Lower lobe of right lung (tissue), 2 donors: ENCODE measurements around the gene BTD. TPM values are rescaled to one million over a fixed set of nuclear protein-coding genes. Genes with fewer than 3 reads are reported as not detected.

Experiments used
- ATAC-seq, 2 donors: fragments of 200-7000 bp; cut with Tn5 transposase; one replicate each; pipeline ENCODE4 v1.9.1; 2020 to 2022; ENCODE audit warnings: mild to moderate bottlenecking in 2 of 2, moderate library complexity in 2 of 2
- DNase-seq: peaks from one replicate; pipeline ENCODE4 v3.0.0-alpha.2; 2020
- H3K27ac ChIP-seq: fragments of 200-600 bp; one replicate; pipeline ENCODE4 v1.8.0; 2022
- H3K27me3 ChIP-seq: fragments of 200-600 bp; one replicate; pipeline ENCODE4 v1.8.0; 2022; ENCODE audit warnings: low read depth
- H3K36me3 ChIP-seq: fragments of 200-600 bp; one replicate; pipeline ENCODE4 v1.8.0; 2022; ENCODE audit warnings: mild to moderate bottlenecking
- H3K4me1 ChIP-seq: fragments of 200-600 bp; one replicate; pipeline ENCODE4 v1.8.0; 2022
- H3K4me3 ChIP-seq: fragments of 200-600 bp; one replicate; pipeline ENCODE4 v1.8.0; 2022; ENCODE audit warnings: mild to moderate bottlenecking
- H3K9me3 ChIP-seq: fragments of 200-600 bp; one replicate; pipeline ENCODE4 v1.8.0; 2022
- intact Hi-C: fragments of 100-400 bp; cut with DNase I; formaldehyde crosslinking; loops from one replicate; pipeline ENCODE4 v1.11.0; 2022
- total RNA-seq: library from RNA; stranded (reverse); fragmentation: NEBNext Ultra II Directional; extraction: Animal tissue kit (Norgen Biotek cat#: 25700); gene quantifications from one replicate; pipeline ENCODE4 v1.2.1, GENCODE V29; 2021
- TF ChIP-seq, protein P1 (sequence below): fragments of 200-600 bp; IDR thresholded peaks from one replicate; pipeline ENCODE4 v1.8.0; 2022; ENCODE audit warnings: antibody characterized with exemption, mild to moderate bottlenecking
- donor health status: DM: no; HTN: yes; CAD: no; lungs with severe emphysema.

Gene BTD
- total RNA-seq, 1 donor from 2014 or later: 24.2 TPM

DNA sequence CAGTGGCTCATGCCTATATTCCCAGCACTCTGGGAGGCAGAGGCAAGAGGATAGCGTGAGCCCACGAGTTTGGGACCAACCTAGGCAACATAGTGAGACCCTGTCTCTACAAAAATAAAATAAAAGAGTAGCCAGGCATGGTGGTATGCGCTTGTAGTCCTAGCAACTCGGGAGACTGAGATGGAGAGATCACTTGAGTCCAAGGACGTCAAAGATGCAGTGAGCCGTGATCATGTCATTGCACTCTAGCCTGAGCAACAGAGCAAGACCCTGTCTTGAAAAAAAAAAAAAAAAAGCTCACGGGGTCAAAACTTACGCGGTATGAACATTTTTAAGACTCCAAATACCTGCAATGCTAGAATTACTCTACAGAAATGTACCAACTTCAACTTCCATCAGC lies 43.0 kb upstream of the BTD start:
- intact Hi-C loops: no loop called here
- peaks cover 41% of the 10 kb centered on the region for H3K36me3 ChIP-seq
- no peak for ATAC-seq

DNA sequence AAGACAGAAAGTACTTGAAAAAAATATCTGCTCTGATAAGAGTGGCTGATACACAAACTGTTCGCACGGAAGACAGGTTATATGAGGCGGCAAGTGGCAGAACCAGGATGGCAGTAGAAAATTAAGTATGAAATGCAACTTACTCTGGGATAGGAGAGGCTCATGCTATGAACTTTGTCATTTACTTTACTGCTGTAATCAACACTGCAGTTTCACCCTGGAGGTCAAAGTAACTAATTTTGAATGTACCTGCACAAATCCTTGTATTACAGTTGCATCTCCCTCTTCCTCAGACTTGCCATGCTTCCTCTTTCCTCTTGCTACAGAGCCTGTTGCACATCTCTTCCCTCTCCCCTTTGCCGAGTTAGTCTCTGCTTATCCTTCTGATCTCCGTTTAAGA lies 39.0 kb upstream of the BTD start:
- peaks cover 81% of the 10 kb centered on the region for H3K36me3 ChIP-seq
- H3K4me1 ChIP-seq: no peaks in the 10 kb centered on the region
- no peak overlapping the region for H3K27ac ChIP-seq
- no peaks in the 10 kb centered on the region for H3K9me3 ChIP-seq
- DNase-seq (no peak), ATAC-seq (no peak)
- intact Hi-C loops: no loop called here
- H3K27me3 ChIP-seq: no peaks in the 10 kb centered on the region
- TF ChIP-seq, protein P1, sequence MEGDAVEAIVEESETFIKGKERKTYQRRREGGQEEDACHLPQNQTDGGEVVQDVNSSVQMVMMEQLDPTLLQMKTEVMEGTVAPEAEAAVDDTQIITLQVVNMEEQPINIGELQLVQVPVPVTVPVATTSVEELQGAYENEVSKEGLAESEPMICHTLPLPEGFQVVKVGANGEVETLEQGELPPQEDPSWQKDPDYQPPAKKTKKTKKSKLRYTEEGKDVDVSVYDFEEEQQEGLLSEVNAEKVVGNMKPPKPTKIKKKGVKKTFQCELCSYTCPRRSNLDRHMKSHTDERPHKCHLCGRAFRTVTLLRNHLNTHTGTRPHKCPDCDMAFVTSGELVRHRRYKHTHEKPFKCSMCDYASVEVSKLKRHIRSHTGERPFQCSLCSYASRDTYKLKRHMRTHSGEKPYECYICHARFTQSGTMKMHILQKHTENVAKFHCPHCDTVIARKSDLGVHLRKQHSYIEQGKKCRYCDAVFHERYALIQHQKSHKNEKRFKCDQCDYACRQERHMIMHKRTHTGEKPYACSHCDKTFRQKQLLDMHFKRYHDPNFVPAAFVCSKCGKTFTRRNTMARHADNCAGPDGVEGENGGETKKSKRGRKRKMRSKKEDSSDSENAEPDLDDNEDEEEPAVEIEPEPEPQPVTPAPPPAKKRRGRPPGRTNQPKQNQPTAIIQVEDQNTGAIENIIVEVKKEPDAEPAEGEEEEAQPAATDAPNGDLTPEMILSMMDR: no peak
- H3K4me3 ChIP-seq: no peak overlapping the region

More for the DNA sequence above, 43.0 kb upstream of the BTD start:
- no peak overlapping the region for H3K27ac ChIP-seq
- no peaks in the 10 kb centered on the region for H3K9me3 ChIP-seq
- DNase-seq: no peak
- no peak overlapping the region for H3K4me3 ChIP-seq
- H3K27me3 ChIP-seq: no peaks in the 10 kb centered on the region
- peaks cover 10% of the 10 kb centered on the region for H3K4me1 ChIP-seq
- TF ChIP-seq, protein P1: no peak

DNA sequence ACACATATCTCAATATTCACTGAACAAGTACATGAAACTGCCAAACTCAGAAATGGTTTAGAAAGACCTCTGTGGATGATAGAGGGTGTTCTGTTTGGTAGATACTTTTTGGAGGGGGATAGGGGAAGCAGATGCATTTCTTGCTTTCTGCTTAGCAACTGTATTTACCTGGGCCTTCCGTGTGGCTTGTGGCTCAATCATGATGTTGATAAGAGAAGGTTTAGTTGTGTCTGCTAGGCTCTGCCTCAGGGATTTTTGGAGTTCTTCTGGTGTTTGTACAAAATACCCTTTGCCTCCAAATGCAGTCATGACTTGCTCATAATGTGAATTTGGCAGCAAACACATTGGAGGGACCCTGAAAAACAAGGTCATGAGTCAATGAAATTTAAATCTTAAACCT lies 38.4 kb upstream of the BTD start:
- TF ChIP-seq, protein P1: no peak
- Histone ChIP-seq H3K4me1 (no peaks in the 10 kb centered on the region), H3K9me3 (no peaks in the 10 kb centered on the region), H3K36me3 (peaks cover 87% of the 10 kb centered on the region), H3K27ac (no peak overlapping the region), H3K4me3 (no peak overlapping the region), H3K27me3 (no peaks in the 10 kb centered on the region)
- intact Hi-C loops: no loop called here
- DNase-seq (no peak), ATAC-seq (no peak)

DNA sequence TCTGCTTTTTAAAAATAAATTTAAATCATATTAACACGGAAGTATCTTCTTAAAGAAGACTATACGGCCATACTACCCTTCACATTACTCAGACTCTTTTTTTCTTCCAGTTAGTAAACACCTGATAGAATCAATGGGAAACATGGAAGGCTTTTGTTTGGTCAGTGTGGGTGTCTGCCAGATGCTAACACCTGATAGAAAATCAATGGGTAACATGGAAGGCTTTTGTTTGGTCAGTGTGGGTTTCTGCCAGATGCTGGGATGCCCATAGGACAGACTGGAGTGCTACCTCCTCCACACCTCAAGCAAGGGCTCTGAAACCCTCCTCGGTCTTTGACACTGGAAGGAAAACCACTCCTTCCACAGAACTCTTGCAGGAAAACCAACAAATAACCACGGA lies 29.4 kb upstream of the BTD start:
- Histone ChIP-seq H3K4me1 (no peaks in the 10 kb centered on the region), H3K4me3 (no peak overlapping the region), H3K36me3 (peaks cover 80% of the 10 kb centered on the region), H3K27me3 (no peaks in the 10 kb centered on the region), H3K9me3 (no peaks in the 10 kb centered on the region), H3K27ac (no peak overlapping the region)
- intact Hi-C loops: no loop called here
- DNase-seq (no peak), ATAC-seq (no peak)
- TF ChIP-seq, protein P1: no peak

DNA sequence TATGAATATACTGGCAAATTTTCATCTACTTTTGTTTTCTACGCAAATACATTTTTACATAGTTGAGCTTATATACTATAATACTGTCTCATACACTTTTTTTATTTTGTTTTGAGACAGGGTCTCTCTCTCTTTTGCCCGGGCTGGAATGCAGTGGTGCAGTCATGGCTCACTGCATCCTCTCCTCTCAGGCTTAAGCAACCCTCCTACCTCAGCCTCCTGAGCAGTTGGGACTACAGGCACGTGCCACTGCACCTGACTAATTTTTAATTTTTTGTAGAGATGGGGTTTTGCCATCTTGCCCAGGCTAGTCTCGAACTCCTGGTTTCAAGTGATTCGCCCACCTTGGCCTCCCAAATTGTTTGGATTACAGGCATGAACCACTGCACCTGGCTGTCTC lies 26.1 kb upstream of the BTD start:
- TF ChIP-seq, protein P1: no peak
- H3K9me3 ChIP-seq: no peaks in the 10 kb centered on the region
- H3K27ac ChIP-seq: no peak overlapping the region
- peaks cover 71% of the 10 kb centered on the region for H3K36me3 ChIP-seq
- DNase-seq: no peak
- intact Hi-C loops: no loop called here
- H3K4me3 ChIP-seq: no peak overlapping the region
- H3K4me1 ChIP-seq: peaks cover 8% of the 10 kb centered on the region
- no peaks in the 10 kb centered on the region for H3K27me3 ChIP-seq
- ATAC-seq: no peak

DNA sequence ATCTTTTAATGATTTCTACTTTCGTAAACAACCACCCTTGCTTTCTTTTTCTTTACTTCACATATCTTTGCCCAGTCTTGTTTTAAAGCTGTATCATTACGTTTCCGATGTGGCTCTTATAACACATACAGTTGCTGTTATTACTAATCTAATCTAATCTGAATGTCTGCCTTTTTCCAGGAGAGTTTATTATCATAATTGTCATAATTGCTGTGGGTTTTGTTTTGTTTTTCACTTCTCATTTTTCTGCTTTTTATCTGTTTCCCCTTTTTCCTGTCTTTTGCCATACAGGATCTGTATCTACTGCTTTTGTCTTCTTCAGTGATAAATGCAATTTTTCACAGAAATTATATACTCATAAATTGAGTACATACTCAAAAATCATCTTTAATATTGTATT lies 25.1 kb upstream of the BTD start:
- Histone ChIP-seq H3K36me3 (peaks cover 71% of the 10 kb centered on the region), H3K27ac (no peak overlapping the region), H3K4me3 (no peak overlapping the region), H3K4me1 (peaks cover 8% of the 10 kb centered on the region), H3K9me3 (no peaks in the 10 kb centered on the region), H3K27me3 (no peaks in the 10 kb centered on the region)
- TF ChIP-seq, protein P1: no peak
- intact Hi-C loops: no loop called here
- no peak for ATAC-seq
- DNase-seq: no peak
